A673 (cell line): ENCODE results near the gene BRME1.

ENCODE experiments used
- EZH2 ChIP-seq: fragments of 200-600 bp; sonication (generic); IDR thresholded peaks from 2 replicates; pipeline ENCODE4 v1.6.1; 2017; ENCODE audit warnings: borderline replicate concordance, low read depth, mild to moderate bottlenecking, mixed read lengths, antibody characterized with exemption, low read length; ENCODE audit not compliant: poor library complexity, severe bottlenecking
- TF ChIP-seq, protein P1 (sequence below): fragments of 300-800, 200-600 bp; sonication (generic); conservative IDR thresholded peaks from 2 replicates; pipeline ENCODE4 v1.5.1; 2017; ENCODE audit warnings: low read depth, mild to moderate bottlenecking, antibody characterized with exemption, low read length, moderate library complexity, mixed read lengths

DNA sequence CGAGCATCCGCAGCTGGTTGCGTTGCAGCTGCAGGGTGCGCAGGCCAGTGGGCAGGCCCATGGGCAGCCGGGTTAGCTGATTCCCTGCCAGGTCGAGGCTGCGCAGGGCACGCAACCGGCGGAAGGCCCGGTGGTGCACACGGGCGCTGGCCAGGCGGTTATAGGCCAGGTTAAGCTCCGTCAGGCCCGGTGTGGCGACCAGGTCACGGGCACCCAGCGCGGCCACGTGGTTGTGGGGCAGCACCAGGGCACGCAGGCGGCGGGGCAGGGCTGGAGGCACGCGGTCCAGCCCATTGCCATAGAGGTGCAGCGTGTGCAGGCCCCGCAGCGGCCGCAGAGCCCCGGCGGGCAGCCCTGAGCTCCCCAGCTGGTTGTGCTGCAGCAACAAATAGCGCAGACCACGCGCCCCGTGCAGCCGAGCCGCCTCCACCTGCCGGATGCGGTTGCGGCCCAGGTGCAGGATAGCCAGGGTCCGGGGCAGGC lies 27.0 kb upstream of the BRME1 start:
- TF ChIP-seq EZH2 = no peak
- TF ChIP-seq, protein P1, sequence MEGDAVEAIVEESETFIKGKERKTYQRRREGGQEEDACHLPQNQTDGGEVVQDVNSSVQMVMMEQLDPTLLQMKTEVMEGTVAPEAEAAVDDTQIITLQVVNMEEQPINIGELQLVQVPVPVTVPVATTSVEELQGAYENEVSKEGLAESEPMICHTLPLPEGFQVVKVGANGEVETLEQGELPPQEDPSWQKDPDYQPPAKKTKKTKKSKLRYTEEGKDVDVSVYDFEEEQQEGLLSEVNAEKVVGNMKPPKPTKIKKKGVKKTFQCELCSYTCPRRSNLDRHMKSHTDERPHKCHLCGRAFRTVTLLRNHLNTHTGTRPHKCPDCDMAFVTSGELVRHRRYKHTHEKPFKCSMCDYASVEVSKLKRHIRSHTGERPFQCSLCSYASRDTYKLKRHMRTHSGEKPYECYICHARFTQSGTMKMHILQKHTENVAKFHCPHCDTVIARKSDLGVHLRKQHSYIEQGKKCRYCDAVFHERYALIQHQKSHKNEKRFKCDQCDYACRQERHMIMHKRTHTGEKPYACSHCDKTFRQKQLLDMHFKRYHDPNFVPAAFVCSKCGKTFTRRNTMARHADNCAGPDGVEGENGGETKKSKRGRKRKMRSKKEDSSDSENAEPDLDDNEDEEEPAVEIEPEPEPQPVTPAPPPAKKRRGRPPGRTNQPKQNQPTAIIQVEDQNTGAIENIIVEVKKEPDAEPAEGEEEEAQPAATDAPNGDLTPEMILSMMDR = no peak
